Measurements from ENCODE around the gene TRAPPC12. TPM values are rescaled to one million over a fixed set of nuclear protein-coding genes. Genes with fewer than 3 reads are reported as not detected.

TRAPPC12 gene
- total RNA-seq, 1 donor = 62.7 TPM

GRCh38 chr2:3414133-3414860, 34.8 kb downstream of the TRAPPC12 start:
- no peak for DNase-seq (ENCODE audit: low read depth)
- H3K4me3 ChIP-seq (ENCODE audit: low read depth, low read length) = no peak overlapping the region
- no peak for TF ChIP-seq CTCF (IDR thresholded peaks at IDR 0.05; ENCODE audit: insufficient read depth, low read length)

GRCh38 chr2:3418766-3419404, 39.4 kb downstream of the TRAPPC12 start:
- no peak for DNase-seq (ENCODE audit: low read depth)
- TF ChIP-seq CTCF (IDR thresholded peaks at IDR 0.05; ENCODE audit: insufficient read depth, low read length) = no peak
- no peak overlapping the region for H3K4me3 ChIP-seq (ENCODE audit: low read depth, low read length)

GRCh38 chr2:3420076-3420768, 40.7 kb downstream of the TRAPPC12 start:
- TF ChIP-seq CTCF (IDR thresholded peaks at IDR 0.05; ENCODE audit: insufficient read depth, low read length) = no peak
- no peak for DNase-seq (ENCODE audit: low read depth)
- no peak overlapping the region for H3K4me3 ChIP-seq (ENCODE audit: low read depth, low read length)

GRCh38 chr2:3420769-3421397, 41.4 kb downstream of the TRAPPC12 start:
- H3K4me3 ChIP-seq (ENCODE audit: low read depth, low read length) = no peak overlapping the region
- DNase-seq (ENCODE audit: low read depth) = no peak
- no peak for TF ChIP-seq CTCF (IDR thresholded peaks at IDR 0.05; ENCODE audit: insufficient read depth, low read length)

GRCh38 chr2:3421580-3421979, 42.1 kb downstream of the TRAPPC12 start:
- no peak overlapping the region for H3K4me3 ChIP-seq (ENCODE audit: low read depth, low read length)
- no peak for DNase-seq (ENCODE audit: low read depth)
- TF ChIP-seq CTCF (IDR thresholded peaks at IDR 0.05; ENCODE audit: insufficient read depth, low read length) = no peak

- DNase-seq (ENCODE audit: low read depth) = no peak
- no peak for TF ChIP-seq CTCF (IDR thresholded peaks at IDR 0.05; ENCODE audit: insufficient read depth, low read length)
- no peak overlapping the region for H3K4me3 ChIP-seq (ENCODE audit: low read depth, low read length)
Observed at GRCh38 chr2:3422161-3422779, 42.8 kb downstream of the TRAPPC12 start.

Data from fibroblast of the aortic adventitia (primary cell).